Osteoblast (primary cell): ENCODE data around the gene CASP14. TPM values are rescaled to one million over a fixed set of nuclear protein-coding genes. Genes with fewer than 3 reads are reported as not detected.
"Not testable (repeated sequence)": the region's sequence is repeated elsewhere in the genome, so short reads cannot be mapped to it uniquely, and the experiment has no call there.

ENCODE experiments used
- DNase-seq: peaks from one replicate; pipeline ENCODE4 v3.0.0; 2011; ENCODE audit warnings: low spot score, mixed read lengths; ENCODE audit not compliant: insufficient read length; ENCODE audit errors: missing footprints
- H2AFZ ChIP-seq: 2 replicates; pipeline ENCODE4 v1.6.0; 2011; ENCODE audit warnings: mild to moderate bottlenecking, low read length
- H3K27ac ChIP-seq: 2 replicates; pipeline ENCODE4 v1.5.1; 2011; ENCODE audit warnings: mild to moderate bottlenecking, low read depth, low read length, moderate library complexity
- H3K27me3 ChIP-seq: 2 replicates; pipeline ENCODE4 v1.6.0; 2012; ENCODE audit warnings: mild to moderate bottlenecking, control low read depth, inconsistent platforms, low read length, moderate library complexity; ENCODE audit not compliant: insufficient read depth
- H3K36me3 ChIP-seq: 2 replicates; pipeline ENCODE4 v1.5.1; 2011; ENCODE audit warnings: mild to moderate bottlenecking, low read length, control low read depth, moderate library complexity; ENCODE audit not compliant: insufficient read depth
- H3K4me1 ChIP-seq: 2 replicates; pipeline ENCODE4 v1.5.1; 2011; ENCODE audit warnings: mild to moderate bottlenecking, low read length, control low read depth, moderate library complexity; ENCODE audit not compliant: insufficient read depth
- H3K4me2 ChIP-seq: 2 replicates; pipeline ENCODE4 v1.6.0; 2011; ENCODE audit warnings: mild to moderate bottlenecking, low read length; ENCODE audit not compliant: insufficient read depth
- H3K4me3 ChIP-seq: fragments of 200-600 bp; sonication (generic); 3 replicates; pipeline ENCODE4 v1.5.1; 2012; ENCODE audit warnings: mild to moderate bottlenecking, low read length, inconsistent platforms; ENCODE audit not compliant: insufficient read depth
- H3K79me2 ChIP-seq: 2 replicates; pipeline ENCODE4 v1.6.0; 2012; ENCODE audit warnings: mild to moderate bottlenecking, low read length, control low read depth, inconsistent platforms; ENCODE audit not compliant: insufficient read depth
- H3K9me3 ChIP-seq: 2 replicates; pipeline ENCODE4 v1.5.1; 2011; ENCODE audit warnings: low read depth, low read length, control low read depth
- H4K20me1 ChIP-seq: 2 replicates; pipeline ENCODE4 v1.6.0; 2012; ENCODE audit warnings: mild to moderate bottlenecking, low read length, control low read depth; ENCODE audit not compliant: insufficient read depth
- CTCF ChIP-seq: IDR thresholded peaks from 2 replicates; pipeline ENCODE4 v1.5.1; 2011; ENCODE audit warnings: mild to moderate bottlenecking, low read depth, low read length, moderate library complexity; ENCODE audit errors: extremely low read depth
- total RNA-seq: library from RNA; depleted of rRNA; stranded (reverse); fragments of >200 nt; gene quantifications from 2 replicates; pipeline ENCODE4 v1.2.3, GENCODE V29; 2012

CASP14 gene
- total RNA-seq, 1 donor, result not detected

GRCh38 chr19:15075806-15076205 lies 26.5 kb downstream of the CASP14 start:
- DNase-seq, result no peak
- Histone ChIP-seq H3K27ac (no peak overlapping the region), H3K4me2 (no peak overlapping the region), H3K27me3 (peaks cover 4% of the 10 kb centered on the region), H3K36me3 (no peaks in the 10 kb centered on the region), H4K20me1 (no peaks in the 10 kb centered on the region), H3K79me2 (no peaks in the 10 kb centered on the region), H3K4me1 (no peaks in the 10 kb centered on the region), H3K9me3 (no peaks in the 10 kb centered on the region), H3K4me3 (no peak overlapping the region), H2AFZ (no peak overlapping the region)
- no peak for TF ChIP-seq CTCF

GRCh38 chr19:15080002-15080401 lies 30.7 kb downstream of the CASP14 start:
- not testable (repeated sequence) for H3K36me3 ChIP-seq, H3K4me2 ChIP-seq, DNase-seq, H3K79me2 ChIP-seq, H4K20me1 ChIP-seq, H3K4me3 ChIP-seq, H3K27ac ChIP-seq, H3K27me3 ChIP-seq, H3K9me3 ChIP-seq, H3K4me1 ChIP-seq, H2AFZ ChIP-seq

- no peaks in the 10 kb centered on the region for H4K20me1 ChIP-seq
- H3K79me2 ChIP-seq, result no peaks in the 10 kb centered on the region
- no peaks in the 10 kb centered on the region for H3K9me3 ChIP-seq
- DNase-seq, result no peak
- no peak within 1 kb of the TSS for H3K4me3 ChIP-seq
- TF ChIP-seq CTCF, result no peak
- peaks cover 7% of the 10 kb centered on the region for H3K27me3 ChIP-seq
- no peak within 1 kb of the TSS for H3K4me2 ChIP-seq
- H3K4me1 ChIP-seq, result no peaks in the 10 kb centered on the region
- no peak within 1 kb of the TSS for H3K27ac ChIP-seq
- H3K36me3 ChIP-seq, result no peaks in the 10 kb centered on the region
- no peak within 1 kb of the TSS for H2AFZ ChIP-seq
Measured at GRCh38 chr19:15081911-15082310, 32.6 kb downstream of the CASP14 start, which contains the start of gene OR1I1. OR1I1 (plus strand) TSS chr19:15082211; CDS start chr19:15087066, 4,855 bp downstream.

GRCh38 chr19:15087182-15087581 lies 37.9 kb downstream of the CASP14 start:
- peaks cover 11% of the 10 kb centered on the region for H3K27me3 ChIP-seq
- no peaks in the 10 kb centered on the region for H3K9me3 ChIP-seq
- TF ChIP-seq CTCF, result no peak
- H2AFZ ChIP-seq, result no peak overlapping the region
- no peak overlapping the region for H3K4me2 ChIP-seq
- H3K36me3 ChIP-seq, result no peaks in the 10 kb centered on the region
- no peak overlapping the region for H3K4me3 ChIP-seq
- H3K4me1 ChIP-seq, result no peaks in the 10 kb centered on the region
- no peak for DNase-seq
- H3K79me2 ChIP-seq, result no peaks in the 10 kb centered on the region
- H4K20me1 ChIP-seq, result no peaks in the 10 kb centered on the region
- H3K27ac ChIP-seq, result no peak overlapping the region
